ENCODE data around the gene TSEN15. TPM values are rescaled to one million over a fixed set of nuclear protein-coding genes. Genes with fewer than 3 reads are reported as not detected.

Gene TSEN15
- total and polyA plus RNA-seq, 2 of the 13 experiments (the other 11 are each of a cell fraction or from before 2014, with no cell fraction given), result 25.6 to 35.8 TPM

- Histone ChIP-seq H3K36me3 (replicated peaks in 1 of 2; ENCODE audit: control insufficient read depth in 1 of 2, insufficient read depth in 2 of 2, low read length in 2 of 2) (peaks cover 2 to 10% of the 10 kb centered on the region in 2 experiments; a peak in 4 of 5 replicates), H2AFZ (ENCODE audit: low read length) (no peak overlapping the region), H3K27ac (ENCODE audit: extremely low read length, insufficient read depth, low read length) (no peak overlapping the region), H3K4me1 (ENCODE audit: insufficient read depth, low read length) (peaks cover 35% of the 10 kb centered on the region), H3K79me2 (ENCODE audit: insufficient read depth, low read length) (peaks cover 16% of the 10 kb centered on the region), H3K4me2 (ENCODE audit: low read depth, low read length) (no peak overlapping the region; the same call in 1 of the 2 replicates), H3K9me3 (ENCODE audit: low read length) (no peaks in the 10 kb centered on the region), H3K27me3 (ENCODE audit: control insufficient read depth in 1 of 2, insufficient read depth in 2 of 2, low read length in 2 of 2) (no peaks in the 10 kb centered on the region; a peak in 1 of 5 replicates), H4K20me1 (ENCODE audit: insufficient read depth, low read length) (no peaks in the 10 kb centered on the region), H3K9ac (ENCODE audit: insufficient read depth, low read depth, low read length) (no peak overlapping the region), H3K4me3 (replicated peaks in 1 of 3; ENCODE audit: insufficient read depth in 1 of 3, low read depth in 2 of 3, low read length in 3 of 3) (no peak overlapping the region)
- ChIA-PET CTCF (ENCODE audit: low intra/inter-chr PET ratio, low total read pairs) (no interaction called here), POLR2A (no interaction called here)
- no TSS peak for BruUV-seq (replicated peaks)
- TF ChIP-seq RNF219 (CRISPR knock-in tag; IDR thresholded peaks at IDR 0.05), result no peak
- TF ChIP-seq MEIS2 (CRISPR knock-in tag; IDR thresholded peaks at IDR 0.05), result no peak
- no peak for TF ChIP-seq NFE2L1 (CRISPR knock-in tag; IDR thresholded peaks at IDR 0.05; ENCODE audit: borderline replicate concordance)
- no peak for TF ChIP-seq LRRFIP1 (CRISPR knock-in tag; conservative IDR thresholded peaks at IDR 0.05)
- TF ChIP-seq MXD4 (CRISPR knock-in tag; IDR thresholded peaks at IDR 0.05), result no peak
- no peak for TF ChIP-seq ZNF446 (CRISPR knock-in tag; IDR thresholded peaks at IDR 0.05)
- TF ChIP-seq PHB2 (IDR thresholded peaks at IDR 0.05; ENCODE audit: partially characterized antibody), result no peak
- no peak for TF ChIP-seq ZNF549 (CRISPR knock-in tag; IDR thresholded peaks at IDR 0.05)
- TF ChIP-seq ZNF781 (CRISPR knock-in tag; IDR thresholded peaks at IDR 0.05; ENCODE audit: borderline replicate concordance, not compliant biosample characterization), result no peak
- no peak for TF ChIP-seq SNAI1 (CRISPR knock-in tag; IDR thresholded peaks at IDR 0.05; ENCODE audit: borderline replicate concordance)
- TF ChIP-seq ZNF280B (CRISPR knock-in tag; IDR thresholded peaks at IDR 0.05; ENCODE audit: borderline replicate concordance), result no peak
- TF ChIP-seq FLYWCH1 (CRISPR knock-in tag; IDR thresholded peaks at IDR 0.05), result no peak
- TF ChIP-seq REXO4 (CRISPR knock-in tag; IDR thresholded peaks at IDR 0.05; ENCODE audit: borderline replicate concordance), result no peak
- FAIRE-seq (no peak), DNase-seq (ENCODE audit: low spot score) (no peak), ATAC-seq (no peak)
- in situ Hi-C loops (cut with HindIII; ENCODE audit: extremely low pct_ligation_motif_present, low pct_unique_long_range_greater_than_20kb), result no loop called here
- intact Hi-C loops (cut with micrococcal nuclease; ENCODE audit: unreplicated experiment), result loop anchor here (5.0 kb wide), 1 partner anchor 57 kb away; no protein-coding TSS in a partner anchor
These were observed 2.4 kb downstream of the TSEN15 start for GRCh38 chr1:184053881-184054280.

All from HepG2 (cell line).